Activated CD8-positive, alpha-beta T cell treated with anti-CD3 and anti-CD28 coated beads, Interleukin-2, amount 10 ng/mL, durations not matched to agents 7 days and 5 days (primary cell): ENCODE results near the gene C4BPA. TPM values are rescaled to one million over a fixed set of nuclear protein-coding genes. Genes with fewer than 3 reads are reported as not detected.

Experiments used
- ATAC-seq: fragments of 150-1000 bp; cut with Tn5 transposase; one replicate; pipeline ENCODE4 v1.10.0; 2021; ENCODE audit warnings: moderate library complexity
- CTCF ChIA-PET: fragments of 350-600 bp; sonication (Branson Sonifier 250); formaldehyde crosslinking; loops from one replicate; lab custom pipeline; 2021; ENCODE audit warnings: antibody characterized with exemption; lab: Charles Lee
- POLR2A ChIA-PET: fragments of 350-600 bp; sonication (Branson Sonifier 250); formaldehyde crosslinking; loops from one replicate; lab custom pipeline; 2021; ENCODE audit warnings: antibody characterized with exemption; lab: Charles Lee
- DNase-seq: peaks from one replicate; pipeline ENCODE4 v3.0.0-alpha.2; 2020
- H3K27ac Mint-ChIP-seq: one replicate; pipeline ENCODE4 v1.8.0; 2021; ENCODE audit warnings: mild to moderate bottlenecking, mixed read lengths
- H3K27me3 Mint-ChIP-seq: one replicate; pipeline ENCODE4 v1.8.0; 2021; ENCODE audit warnings: low read depth, mixed read lengths
- H3K36me3 Mint-ChIP-seq: one replicate; pipeline ENCODE4 v1.8.0; 2021; ENCODE audit warnings: low read depth, mixed read lengths
- H3K4me1 Mint-ChIP-seq: one replicate; pipeline ENCODE4 v1.8.0; 2021; ENCODE audit warnings: low read depth, mixed read lengths
- H3K4me3 Mint-ChIP-seq: one replicate; pipeline ENCODE4 v1.8.0; 2021; ENCODE audit warnings: mild to moderate bottlenecking, mixed read lengths
- H3K9me3 Mint-ChIP-seq: one replicate; pipeline ENCODE4 v1.8.0; 2022; ENCODE audit warnings: mixed read lengths; ENCODE audit not compliant: insufficient read depth
- total RNA-seq, 2 experiments: library from RNA; stranded (reverse); gene quantifications; one replicate each; pipeline ENCODE4 v1.2.3, GENCODE V29; 2021

Gene C4BPA
- total RNA-seq, 2 experiments from 2014 or later: not detected

DNA sequence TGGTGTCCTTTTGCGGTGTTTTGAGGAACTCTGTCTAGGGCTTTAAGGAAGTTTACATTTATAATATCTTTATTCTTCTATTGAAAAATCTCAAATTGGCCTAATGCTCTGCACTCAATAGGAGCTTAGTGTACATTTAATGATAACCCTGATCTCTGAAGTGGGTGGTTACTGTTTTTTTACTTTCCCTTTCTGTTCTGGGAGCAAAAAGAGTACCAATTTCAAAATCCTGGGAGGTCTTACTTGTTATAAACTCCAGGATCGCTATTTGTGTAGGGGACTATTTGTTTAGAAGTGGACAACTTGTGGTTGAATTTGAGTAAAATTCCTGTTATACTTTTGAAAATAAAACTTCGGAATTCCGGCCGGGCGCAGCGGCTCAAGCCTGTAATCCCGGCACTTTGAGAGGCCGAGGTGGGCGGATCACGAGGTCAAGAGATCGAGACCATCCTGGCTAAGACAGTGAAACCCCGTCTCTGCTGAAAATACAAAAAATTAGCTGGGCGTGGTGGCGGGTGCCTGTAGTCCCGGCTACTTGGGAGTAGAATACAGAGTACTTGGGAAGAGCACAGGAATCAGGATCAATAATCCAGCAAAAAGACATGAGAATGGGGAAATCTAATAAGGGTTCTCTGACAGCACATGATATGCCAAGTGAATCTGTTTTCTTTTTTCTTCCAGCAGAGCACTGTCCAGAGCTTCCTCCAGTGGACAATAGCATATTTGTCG, 14.2 kb upstream of the C4BPA start:
- peak overlapping the region; percentile 92 for H3K27ac Mint-ChIP-seq
- H3K27me3 Mint-ChIP-seq: peaks cover 4% of the 10 kb centered on the region
- DNase-seq (no peak), ATAC-seq (peak; percentile 38)
- CTCF ChIA-PET: interaction anchor here (0.7 to 2.7 kb wide), 8 partner anchors 11 to 476 kb away, joined by 3 to 17 read pairs (median 4); partner anchors contain the start of gene CD55
- H3K36me3 Mint-ChIP-seq: no peaks in the 10 kb centered on the region
- no peaks in the 10 kb centered on the region for H3K9me3 Mint-ChIP-seq
- POLR2A ChIA-PET: interaction anchor here (1.0 to 2.1 kb wide), 2 partner anchors 232 to 247 kb away, joined by 4 to 13 read pairs; partner anchors contain the start of gene CD55
- H3K4me1 Mint-ChIP-seq: peaks cover 28% of the 10 kb centered on the region
- peak overlapping the region; percentile 81 for H3K4me3 Mint-ChIP-seq

GRCh38 chr1:207091200-207091908, 12.7 kb upstream of the C4BPA start:
- DNase-seq (no peak), ATAC-seq (no peak)
- ChIA-PET CTCF (interaction anchor here (0.8 to 1.5 kb wide), 2 partner anchors 11 to 158 kb away, joined by 3 to 4 read pairs; no protein-coding TSS in a partner anchor), POLR2A (no interaction called here)
- Mint-ChIP-seq H3K36me3 (peaks cover 5% of the 10 kb centered on the region), H3K4me3 (no peak overlapping the region), H3K9me3 (no peaks in the 10 kb centered on the region), H3K4me1 (peaks cover 21% of the 10 kb centered on the region), H3K27ac (no peak overlapping the region), H3K27me3 (no peaks in the 10 kb centered on the region)

DNA sequence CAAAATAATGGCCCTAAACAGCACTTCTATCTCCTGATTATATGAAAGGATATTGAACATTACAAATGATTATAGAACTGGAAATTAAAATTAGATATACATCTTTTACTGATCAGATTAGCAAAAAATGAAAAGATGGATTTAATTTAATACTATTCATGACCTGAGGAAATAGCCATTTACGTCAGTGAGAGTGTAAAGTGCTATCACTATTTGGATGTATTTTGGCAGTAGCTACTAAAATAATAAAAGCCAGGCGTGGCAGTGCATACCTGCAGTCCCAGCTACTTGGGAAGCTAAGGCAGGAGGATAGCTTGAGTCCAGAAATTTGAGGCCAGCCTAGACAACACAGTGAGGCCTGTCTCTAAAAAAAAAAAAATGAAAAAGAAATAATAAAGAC, 10.1 kb upstream of the C4BPA start:
- DNase-seq (no peak), ATAC-seq (no peak)
- H3K4me3 Mint-ChIP-seq: no peak overlapping the region
- CTCF ChIA-PET: interaction anchor here (0.8 to 1.3 kb wide), 2 partner anchors 311 to 406 kb away, joined by 4 to 5 read pairs; no protein-coding TSS in a partner anchor
- no peaks in the 10 kb centered on the region for H3K9me3 Mint-ChIP-seq
- H3K27me3 Mint-ChIP-seq: no peaks in the 10 kb centered on the region
- H3K27ac Mint-ChIP-seq: no peak overlapping the region
- POLR2A ChIA-PET: no interaction called here
- H3K36me3 Mint-ChIP-seq: peaks cover 12% of the 10 kb centered on the region
- H3K4me1 Mint-ChIP-seq: peaks cover 23% of the 10 kb centered on the region

- Mint-ChIP-seq H3K9me3 (no peaks in the 10 kb centered on the region), H3K4me1 (peaks cover 9% of the 10 kb centered on the region), H3K27ac (peak overlapping the region; percentile 27), H3K27me3 (peaks cover 8% of the 10 kb centered on the region), H3K36me3 (peaks cover 17% of the 10 kb centered on the region), H3K4me3 (no peak overlapping the region)
- CTCF ChIA-PET: interaction anchor here (1.1 to 1.2 kb wide), 3 partner anchors 9 to 90 kb away, joined by 3 to 8 read pairs (median 3); partner anchors contain the start of gene C4BPB
- DNase-seq (no peak), ATAC-seq (peak; percentile 27)
- POLR2A ChIA-PET: interaction anchor here (1.0 kb wide), 1 partner anchor 223 kb away, joined by 4 read pairs; the partner anchor contains the start of gene CD55
Measured at GRCh38 chr1:207097871-207098324, 6.1 kb upstream of the C4BPA start.

- DNase-seq (no peak), ATAC-seq (no peak)
- CTCF ChIA-PET: interaction anchor here (1.6 kb wide), 1 partner anchor 22 kb away, joined by 4 read pairs; no protein-coding TSS in a partner anchor
- no peak overlapping the region for H3K27ac Mint-ChIP-seq
- H3K4me1 Mint-ChIP-seq: peaks cover 17% of the 10 kb centered on the region
- H3K27me3 Mint-ChIP-seq: peaks cover 12% of the 10 kb centered on the region
- H3K4me3 Mint-ChIP-seq: no peak overlapping the region
- POLR2A ChIA-PET: no interaction called here
- no peaks in the 10 kb centered on the region for H3K9me3 Mint-ChIP-seq
- peaks cover 12% of the 10 kb centered on the region for H3K36me3 Mint-ChIP-seq
Measured at GRCh38 chr1:207101720-207102119, 2.3 kb upstream of the C4BPA start.

DNA sequence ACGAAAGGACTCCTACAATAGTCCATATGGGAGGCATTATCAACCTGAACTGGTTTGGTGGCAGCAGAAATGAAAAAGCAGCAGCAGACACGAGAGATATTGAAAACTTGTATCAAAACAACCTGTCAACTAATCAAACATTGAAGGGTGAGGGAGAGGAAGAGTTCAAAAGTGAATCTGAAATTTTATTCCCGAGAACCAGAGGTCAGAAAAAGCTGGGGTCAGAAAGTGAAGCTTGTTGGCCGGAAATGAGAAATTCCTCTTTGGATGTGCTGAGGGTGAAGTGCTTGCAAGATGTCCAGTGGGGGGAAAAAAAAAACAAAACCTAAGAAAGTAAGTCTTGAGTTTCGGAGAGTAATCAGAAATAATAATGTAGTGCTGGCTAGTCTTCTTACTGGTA, 1.9 kb upstream of the C4BPA start:
- POLR2A ChIA-PET: no interaction called here
- Mint-ChIP-seq H3K36me3 (peaks cover 12% of the 10 kb centered on the region), H3K4me3 (no peak overlapping the region), H3K4me1 (peaks cover 17% of the 10 kb centered on the region), H3K27me3 (peaks cover 14% of the 10 kb centered on the region), H3K27ac (no peak overlapping the region), H3K9me3 (no peaks in the 10 kb centered on the region)
- no peak for DNase-seq
- CTCF ChIA-PET: no interaction called here
- ATAC-seq: no peak

DNA sequence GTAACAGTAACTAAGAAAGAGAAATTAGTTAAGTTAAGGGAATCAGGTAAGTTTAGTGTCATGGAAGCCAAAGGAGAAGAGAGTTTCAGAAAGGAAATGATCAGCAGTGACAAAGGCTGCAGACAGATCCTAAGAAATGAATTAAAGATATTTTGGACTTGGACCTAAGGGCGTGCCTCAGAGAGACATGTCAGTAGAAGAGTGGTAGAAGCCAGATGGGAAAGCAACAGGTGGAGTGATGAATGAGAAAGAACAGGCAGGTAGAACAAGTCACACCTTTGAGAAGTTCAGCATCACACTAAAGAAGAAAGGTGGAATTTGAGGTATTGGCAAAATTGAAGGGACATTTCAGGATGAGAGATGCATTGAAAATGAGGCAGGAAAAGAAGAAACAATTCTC, 1.4 kb upstream of the C4BPA start:
- ATAC-seq: no peak
- no peak overlapping the region for H3K27ac Mint-ChIP-seq
- CTCF ChIA-PET: no interaction called here

DNA sequence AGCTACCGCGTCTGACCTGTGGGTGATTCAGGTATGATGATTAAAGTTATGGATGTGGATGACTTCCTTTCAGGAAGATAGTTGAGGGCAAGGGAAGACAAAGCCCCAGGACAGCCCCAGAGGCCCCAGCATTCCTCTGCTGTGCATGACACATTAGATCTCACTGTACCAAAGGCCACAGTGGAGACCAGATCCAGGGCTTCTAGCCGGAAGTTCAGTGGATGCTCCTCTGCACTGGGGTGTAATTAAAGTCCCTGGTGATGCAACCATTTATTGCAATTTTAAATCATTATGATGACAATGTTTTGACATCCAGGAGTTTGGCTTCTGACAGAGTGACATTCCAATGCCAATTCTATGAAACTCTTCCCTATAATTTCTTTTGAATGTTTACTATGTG, 5.0 kb downstream of the C4BPA start:
- ChIA-PET POLR2A (no interaction called here), CTCF (no interaction called here)
- ATAC-seq: no peak
- H3K27me3 Mint-ChIP-seq: peaks cover 19% of the 10 kb centered on the region
- H3K9me3 Mint-ChIP-seq: no peaks in the 10 kb centered on the region
- H3K27ac Mint-ChIP-seq: no peak overlapping the region
- H3K36me3 Mint-ChIP-seq: no peaks in the 10 kb centered on the region
- DNase-seq: no peak
- H3K4me3 Mint-ChIP-seq: no peak overlapping the region
- peaks cover 8% of the 10 kb centered on the region for H3K4me1 Mint-ChIP-seq

More for the DNA sequence above, 1.4 kb upstream of the C4BPA start:
- peaks cover 11% of the 10 kb centered on the region for H3K36me3 Mint-ChIP-seq
- POLR2A ChIA-PET: no interaction called here
- no peaks in the 10 kb centered on the region for H3K9me3 Mint-ChIP-seq
- H3K4me3 Mint-ChIP-seq: no peak overlapping the region
- H3K4me1 Mint-ChIP-seq: peaks cover 14% of the 10 kb centered on the region
- peaks cover 14% of the 10 kb centered on the region for H3K27me3 Mint-ChIP-seq
- no peak for DNase-seq

GRCh38 chr1:207112616-207113296, 8.7 kb downstream of the C4BPA start:
- ChIA-PET CTCF (no interaction called here), POLR2A (no interaction called here)
- H3K4me3 Mint-ChIP-seq: no peak overlapping the region
- no peaks in the 10 kb centered on the region for H3K9me3 Mint-ChIP-seq
- no peak overlapping the region for H3K27ac Mint-ChIP-seq
- no peaks in the 10 kb centered on the region for H3K36me3 Mint-ChIP-seq
- DNase-seq: no peak
- peaks cover 18% of the 10 kb centered on the region for H3K27me3 Mint-ChIP-seq
- H3K4me1 Mint-ChIP-seq: no peaks in the 10 kb centered on the region
- no peak for ATAC-seq

GRCh38 chr1:207115269-207115668, 11.2 kb downstream of the C4BPA start:
- ATAC-seq (no peak), DNase-seq (no peak)
- CTCF ChIA-PET: no interaction called here
- Mint-ChIP-seq H3K27ac (no peak overlapping the region), H3K9me3 (no peaks in the 10 kb centered on the region), H3K36me3 (no peaks in the 10 kb centered on the region), H3K4me1 (no peaks in the 10 kb centered on the region), H3K4me3 (no peak overlapping the region), H3K27me3 (peaks cover 13% of the 10 kb centered on the region)
- POLR2A ChIA-PET: no interaction called here

DNA sequence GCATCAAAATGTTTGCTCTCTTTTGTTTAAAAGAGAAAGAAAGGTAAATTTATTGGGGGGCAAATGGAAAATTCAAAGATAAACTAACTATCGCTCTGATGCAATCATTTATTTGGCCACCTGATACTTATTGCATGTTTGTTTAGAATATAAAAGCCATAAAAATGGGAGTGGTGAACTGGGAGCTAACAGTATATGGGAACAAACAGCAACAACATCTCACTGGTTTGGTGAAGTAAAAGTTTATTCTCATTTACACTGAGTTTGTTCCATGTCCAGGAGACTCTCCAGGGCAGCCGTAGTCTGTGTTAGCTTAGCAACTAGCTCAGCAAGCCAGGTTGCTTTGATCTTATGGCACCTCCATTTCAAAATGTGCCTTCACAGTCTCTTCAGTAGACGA, 20.4 kb downstream of the C4BPA start:
- peaks cover 8% of the 10 kb centered on the region for H3K36me3 Mint-ChIP-seq
- ChIA-PET POLR2A (no interaction called here), CTCF (interaction anchor here (1.1 kb wide), 1 partner anchor 28 kb away, joined by 3 read pairs; no protein-coding TSS in a partner anchor)
- H3K9me3 Mint-ChIP-seq: peaks cover 13% of the 10 kb centered on the region
- no peaks in the 10 kb centered on the region for H3K4me1 Mint-ChIP-seq
- DNase-seq (no peak), ATAC-seq (no peak)
- H3K27me3 Mint-ChIP-seq: peaks cover 4% of the 10 kb centered on the region
- H3K27ac Mint-ChIP-seq: no peak overlapping the region
- no peak overlapping the region for H3K4me3 Mint-ChIP-seq
